SH-SY5Y (cell line): ENCODE measurements around the gene ARHGAP32.

Experiments
- GATA2 ChIP-seq: IDR thresholded peaks from 2 replicates; pipeline ENCODE4 v1.6.1; 2011; ENCODE audit warnings: mild to moderate bottlenecking, low read depth, low read length
- GATA3 ChIP-seq: IDR thresholded peaks from 2 replicates; pipeline ENCODE4 v1.6.1; 2011; ENCODE audit warnings: low read depth, mild to moderate bottlenecking, low read length, moderate library complexity

- TF ChIP-seq GATA2 (no peak), GATA3 (no peak)
Measured at GRCh38 chr11:128961645-128962044, 230.5 kb downstream of the ARHGAP32 start.
